Measurements from ENCODE around the gene IFT25.
"Not testable (repeated sequence)": the region's sequence is repeated elsewhere in the genome, so short reads cannot be mapped to it uniquely, and the experiment has no call there.

IFT25 gene

DNA sequence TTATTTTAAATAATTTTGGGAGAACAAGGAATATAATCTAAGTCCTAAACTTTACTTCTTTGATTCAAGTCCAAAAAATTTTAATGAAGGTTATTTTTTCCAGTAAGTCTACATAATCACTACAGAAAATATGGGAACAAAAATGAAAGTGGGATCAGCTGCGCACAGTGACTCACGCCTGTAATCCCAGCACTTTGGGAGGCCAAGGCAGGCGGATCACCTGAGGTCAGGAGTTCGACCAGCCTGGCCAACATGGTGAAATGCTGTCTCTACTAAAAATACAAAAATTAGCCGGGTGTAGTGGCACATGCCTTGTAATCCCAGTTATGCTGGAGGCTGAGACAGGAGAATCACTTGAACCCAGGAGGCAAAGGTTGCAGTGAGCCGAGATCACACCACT is 61.9 kb downstream of the IFT25 start:
- not testable (repeated sequence) for FAIRE-seq

DNA sequence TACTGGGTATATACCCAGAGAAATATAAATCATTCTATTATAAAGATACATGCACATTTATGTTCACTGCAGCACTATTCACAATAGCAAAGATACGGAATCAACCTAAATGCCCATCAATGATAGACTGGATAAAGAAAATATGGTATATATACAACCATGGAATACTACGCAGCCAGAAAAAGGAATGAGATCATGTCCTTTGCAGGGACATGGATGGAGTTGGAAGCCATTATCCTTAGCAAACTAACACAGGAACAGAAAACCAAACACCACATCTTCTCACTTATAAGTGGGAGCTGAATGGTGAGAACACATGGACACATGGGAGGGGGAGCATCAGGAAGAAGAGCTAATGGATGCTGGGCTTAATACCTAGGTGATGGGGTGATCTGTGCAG is 63.6 kb downstream of the IFT25 start:
- not testable (repeated sequence) for FAIRE-seq

GRCh38 chr1:53878492-53879105 is 66.9 kb downstream of the IFT25 start:
- FAIRE-seq = peak; percentile 73

DNA sequence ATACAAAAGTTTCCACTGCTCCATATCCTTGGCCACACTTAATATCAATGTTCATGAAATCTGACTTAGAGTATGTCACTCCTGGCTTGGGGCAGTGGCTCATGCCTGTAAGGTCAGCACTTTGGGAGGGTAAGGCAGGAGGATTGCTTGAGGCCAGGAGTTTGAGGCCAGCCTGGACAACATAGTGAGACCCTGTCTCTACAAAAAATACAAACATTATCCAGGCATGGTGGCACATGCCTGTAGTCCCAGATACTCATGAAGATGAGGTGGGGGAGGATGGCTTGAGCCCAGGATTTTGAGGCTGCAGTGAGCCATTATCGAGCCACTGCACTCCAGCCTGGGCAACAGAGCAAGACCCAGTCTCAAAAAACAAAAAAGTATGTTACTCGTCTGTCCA is 70.3 kb downstream of the IFT25 start:
- not testable (repeated sequence) for FAIRE-seq

GRCh38 chr1:53871773-53872484 is 73.6 kb downstream of the IFT25 start:
- FAIRE-seq = no peak

Data from A204.1 (cell line).